Amniotic stem cell (primary cell): ENCODE data around the gene TNS3.
"Not testable (repeated sequence)": the region's sequence is repeated elsewhere in the genome, so short reads cannot be mapped to it uniquely, and the experiment has no call there.

Experiments used
- DNase-seq: peaks from one replicate; lab custom pipeline; 2025; lab: John Stamatoyannopoulos, UW

Gene TNS3

DNA sequence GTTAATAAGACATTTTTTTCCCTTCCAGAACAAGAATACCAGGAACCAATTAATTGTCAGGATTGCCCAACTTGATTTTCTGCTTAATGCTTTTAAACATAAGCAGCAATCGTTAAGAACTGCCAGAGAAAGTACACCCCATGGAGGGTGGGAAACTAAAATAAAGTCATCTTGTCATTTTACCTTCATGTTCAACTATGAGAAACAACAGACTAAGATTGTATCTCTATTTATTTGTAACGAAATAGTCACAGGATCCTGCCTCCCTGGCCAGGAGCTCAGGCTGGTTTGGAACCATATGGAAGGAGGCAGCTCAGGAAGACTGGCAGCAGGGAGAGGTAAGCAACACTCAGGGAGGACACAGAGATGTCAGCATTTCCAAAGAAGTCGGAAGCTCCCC is 129.6 kb downstream of the TNS3 start:
- DNase-seq = no peak

DNA sequence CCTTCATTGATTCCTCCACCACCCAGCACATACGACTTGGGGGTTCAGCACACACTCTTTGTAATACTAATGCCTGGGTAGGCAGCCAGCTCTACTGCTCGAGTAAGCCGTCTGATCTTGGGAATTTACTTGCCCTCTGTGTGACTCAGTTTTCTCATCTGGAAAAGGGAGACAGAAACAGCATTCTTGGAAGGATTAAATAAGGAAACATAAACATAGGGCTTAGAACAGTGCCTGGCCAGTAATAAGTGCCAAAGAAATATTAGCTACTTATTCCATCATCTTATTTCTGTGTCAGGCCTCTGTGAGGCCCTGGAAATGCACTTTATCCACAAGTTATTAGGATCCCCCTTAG is 130.1 kb downstream of the TNS3 start:
- no peak for DNase-seq

DNA sequence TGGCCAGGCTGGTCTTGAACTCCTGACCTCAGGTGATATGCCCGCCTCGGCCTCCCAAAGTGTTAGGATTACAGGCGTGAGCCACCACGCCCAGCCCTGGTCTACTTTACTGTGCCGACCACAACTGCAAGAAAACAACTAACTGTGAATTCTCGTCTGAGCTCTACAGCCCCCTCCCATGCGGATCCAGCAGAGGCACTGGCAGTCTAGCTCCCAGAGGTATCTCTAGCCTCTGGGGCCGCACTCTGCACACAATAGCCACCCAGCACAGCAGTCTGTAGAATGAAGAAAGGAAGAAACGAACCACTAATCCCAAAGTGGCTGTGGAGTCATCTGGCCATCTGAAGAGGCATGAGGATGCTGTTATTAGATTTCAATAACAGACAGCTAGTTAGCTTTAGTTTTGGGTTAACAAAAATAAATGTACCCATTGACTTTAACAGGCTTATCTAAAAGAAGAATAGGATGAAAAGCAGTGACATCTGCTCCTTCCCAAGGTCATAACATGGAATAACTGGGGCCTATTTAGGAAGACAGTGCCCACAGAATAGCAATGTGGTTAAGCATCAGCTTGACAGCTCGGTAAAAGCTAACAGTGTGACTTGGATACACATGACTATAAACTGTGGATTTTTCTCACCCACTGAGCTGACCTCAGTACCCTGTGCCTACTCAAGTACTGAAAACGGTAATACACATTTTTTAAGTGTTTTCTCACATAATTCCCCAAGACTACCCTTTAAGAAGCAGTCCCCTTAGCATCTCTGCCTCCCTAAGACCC is 131.9 kb downstream of the TNS3 start:
- DNase-seq = no peak

DNA sequence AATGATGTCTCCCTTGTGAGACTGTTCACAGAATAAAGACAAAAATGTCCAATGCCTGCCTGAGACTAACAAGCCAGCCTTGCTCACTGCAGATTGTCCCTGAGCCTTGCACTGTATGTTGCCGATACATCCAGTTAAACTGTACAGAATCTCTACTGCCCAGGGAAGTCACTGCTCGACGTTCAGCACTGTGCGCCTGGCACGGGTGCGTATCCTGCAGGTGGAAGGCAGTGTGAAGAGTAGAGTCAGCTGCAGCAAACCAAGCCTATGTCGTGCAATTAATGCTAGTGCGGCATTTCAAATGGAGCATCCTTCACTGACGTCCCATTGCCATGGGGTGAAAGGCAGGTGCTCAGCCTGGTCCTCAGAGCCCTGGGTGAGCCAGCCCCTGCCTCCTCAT is 132.9 kb downstream of the TNS3 start:
- no peak for DNase-seq

- DNase-seq = no peak
Observed at GRCh38 chr7:47447621-47448349, 134.1 kb downstream of the TNS3 start.

- no peak for DNase-seq
Observed at GRCh38 chr7:47446871-47447466, 134.9 kb downstream of the TNS3 start.

DNA sequence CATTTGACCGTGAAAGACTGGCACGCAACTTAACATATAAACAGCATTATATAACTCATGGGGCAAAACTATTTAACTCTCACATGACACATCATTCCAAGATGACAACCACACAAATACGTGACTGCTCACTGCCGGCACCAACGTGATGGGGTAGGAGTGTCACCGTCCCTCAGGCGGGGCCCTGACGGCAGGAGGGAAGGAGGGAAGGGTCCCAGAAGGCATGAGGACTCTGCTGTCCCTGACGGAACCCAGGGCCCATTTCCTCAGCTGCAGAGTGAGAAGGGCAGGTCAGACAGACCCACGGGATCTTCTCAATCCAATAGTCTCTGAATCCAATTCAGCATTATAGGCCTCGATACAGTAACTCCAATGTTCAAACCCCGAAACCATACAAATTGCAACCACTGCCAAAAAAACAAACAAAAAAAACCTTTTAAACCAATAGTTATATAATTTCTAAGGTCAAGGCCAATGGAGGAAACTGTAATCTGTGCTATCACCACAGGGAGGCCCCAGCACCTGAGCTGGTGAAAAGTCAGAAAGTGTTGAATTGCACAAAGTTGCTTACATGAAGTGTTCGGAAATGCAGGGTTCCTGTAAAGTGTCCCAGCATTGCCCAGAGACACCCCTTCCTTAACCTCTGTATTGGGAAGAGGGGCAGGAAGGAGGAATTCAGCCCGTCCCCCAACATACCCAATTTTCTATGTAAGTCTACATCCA is 137.4 kb downstream of the TNS3 start:
- no peak for DNase-seq

DNA sequence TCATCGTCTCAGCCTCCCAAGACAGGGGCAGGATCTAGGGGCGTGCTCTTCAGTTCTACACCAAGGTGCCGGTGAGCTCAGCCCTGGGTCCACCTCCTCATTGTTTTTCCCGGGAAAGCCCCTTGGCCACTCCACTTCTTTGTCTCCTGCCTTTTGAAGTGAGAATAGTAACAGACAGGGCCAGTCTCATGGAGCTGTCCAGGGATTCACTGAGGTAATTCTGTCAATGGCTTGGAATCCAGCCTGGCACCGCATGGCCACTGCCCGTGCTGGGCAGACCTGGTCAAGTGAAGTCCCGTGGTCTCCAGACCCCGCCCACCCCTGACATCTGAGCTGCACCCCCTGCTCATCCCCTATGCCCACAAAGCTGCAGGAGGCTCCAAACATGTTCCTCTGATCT is 138.9 kb downstream of the TNS3 start:
- no peak for DNase-seq

GRCh38 chr7:47442605-47442865 is 139.4 kb downstream of the TNS3 start:
- DNase-seq = no peak

- no peak for DNase-seq
Observed at GRCh38 chr7:47441796-47442604, 139.9 kb downstream of the TNS3 start.

DNA sequence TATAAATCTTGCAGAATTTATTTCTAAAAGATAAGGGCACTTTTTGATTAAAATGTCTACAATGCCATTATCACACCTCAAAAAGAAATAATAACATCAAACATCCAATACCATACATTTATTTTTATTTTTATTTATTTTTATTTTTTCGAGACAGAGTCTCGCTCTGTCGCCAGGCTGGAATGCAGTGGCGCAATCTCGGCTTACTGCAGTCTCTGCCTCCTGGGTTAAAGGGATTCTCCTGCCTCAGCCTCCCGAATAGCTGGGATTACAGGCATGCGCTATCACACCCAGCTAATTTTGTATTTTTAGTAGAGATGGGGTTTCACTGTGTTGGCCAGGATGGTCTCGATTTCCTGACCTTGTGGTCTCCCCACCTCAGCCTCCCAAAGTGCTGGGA is 140.9 kb downstream of the TNS3 start:
- DNase-seq = not testable (repeated sequence)

- no peak for DNase-seq
Observed at GRCh38 chr7:47440320-47440719, 141.6 kb downstream of the TNS3 start.

GRCh38 chr7:47439181-47439667 is 142.7 kb downstream of the TNS3 start:
- no peak for DNase-seq

DNA sequence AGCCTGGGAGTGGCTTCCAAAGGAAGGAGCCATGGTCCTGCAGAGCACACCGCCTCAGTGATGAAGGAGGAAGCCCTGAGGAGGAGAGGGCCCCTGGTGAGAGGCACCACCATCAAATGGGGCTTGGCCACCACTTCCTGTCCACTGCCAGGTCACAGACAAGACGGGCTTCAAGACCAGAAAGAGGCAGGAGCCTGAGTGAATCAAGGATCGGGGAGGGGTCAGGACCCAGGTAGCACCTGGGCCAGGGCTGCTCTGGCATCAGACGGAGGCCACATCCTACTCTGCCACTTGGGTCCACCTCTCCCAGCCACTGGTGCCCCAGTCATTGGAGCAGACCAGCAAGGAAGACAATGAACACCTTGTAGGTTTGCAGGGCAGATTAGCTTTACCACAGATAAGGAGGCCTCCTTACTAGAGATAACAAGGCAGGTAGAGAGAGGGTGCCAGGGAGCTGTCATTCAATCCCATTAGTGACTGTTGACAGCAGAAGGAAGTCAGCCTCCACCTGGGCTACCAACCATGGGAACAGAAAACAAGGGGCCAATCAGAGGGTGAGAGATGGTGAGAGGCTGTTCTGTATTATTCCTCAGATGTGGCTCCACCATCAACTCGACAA is 143.4 kb downstream of the TNS3 start:
- DNase-seq = no peak

DNA sequence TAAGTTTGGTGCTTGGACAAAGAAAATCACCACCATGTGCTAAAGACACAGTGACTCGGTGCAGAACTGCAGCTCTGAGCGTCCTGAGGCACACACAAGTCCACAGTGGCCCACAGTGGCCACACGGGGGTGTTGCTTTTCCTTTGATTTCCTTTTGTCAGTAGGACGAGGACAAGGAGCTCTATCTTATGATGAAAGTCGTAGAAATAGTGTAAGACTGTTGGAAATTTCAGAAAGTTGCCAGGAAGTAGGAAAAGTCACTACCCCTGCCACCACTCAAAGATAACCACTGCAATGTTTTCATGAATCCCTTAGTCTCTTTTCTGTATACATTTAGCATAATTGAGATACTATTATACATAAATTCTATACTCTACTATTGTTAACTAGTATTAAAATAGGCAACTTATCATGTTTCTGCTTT is 146.0 kb downstream of the TNS3 start:
- DNase-seq = no peak

DNA sequence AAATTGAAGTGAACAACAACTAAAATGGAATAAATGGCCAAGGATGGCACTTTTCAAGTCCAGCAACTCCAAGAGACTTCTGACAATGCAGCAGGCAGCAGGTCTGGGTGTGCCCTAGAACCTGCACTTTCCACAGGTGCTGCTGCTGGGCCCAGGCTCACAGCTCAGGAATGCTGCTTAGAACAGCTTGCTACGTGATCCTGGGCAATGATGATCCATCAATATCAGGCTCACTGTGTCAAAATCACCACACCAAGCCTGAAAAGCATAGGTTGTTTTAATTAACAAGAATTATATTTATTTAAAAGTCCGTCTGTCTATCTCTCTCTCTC is 148.4 kb downstream of the TNS3 start:
- DNase-seq = no peak

DNA sequence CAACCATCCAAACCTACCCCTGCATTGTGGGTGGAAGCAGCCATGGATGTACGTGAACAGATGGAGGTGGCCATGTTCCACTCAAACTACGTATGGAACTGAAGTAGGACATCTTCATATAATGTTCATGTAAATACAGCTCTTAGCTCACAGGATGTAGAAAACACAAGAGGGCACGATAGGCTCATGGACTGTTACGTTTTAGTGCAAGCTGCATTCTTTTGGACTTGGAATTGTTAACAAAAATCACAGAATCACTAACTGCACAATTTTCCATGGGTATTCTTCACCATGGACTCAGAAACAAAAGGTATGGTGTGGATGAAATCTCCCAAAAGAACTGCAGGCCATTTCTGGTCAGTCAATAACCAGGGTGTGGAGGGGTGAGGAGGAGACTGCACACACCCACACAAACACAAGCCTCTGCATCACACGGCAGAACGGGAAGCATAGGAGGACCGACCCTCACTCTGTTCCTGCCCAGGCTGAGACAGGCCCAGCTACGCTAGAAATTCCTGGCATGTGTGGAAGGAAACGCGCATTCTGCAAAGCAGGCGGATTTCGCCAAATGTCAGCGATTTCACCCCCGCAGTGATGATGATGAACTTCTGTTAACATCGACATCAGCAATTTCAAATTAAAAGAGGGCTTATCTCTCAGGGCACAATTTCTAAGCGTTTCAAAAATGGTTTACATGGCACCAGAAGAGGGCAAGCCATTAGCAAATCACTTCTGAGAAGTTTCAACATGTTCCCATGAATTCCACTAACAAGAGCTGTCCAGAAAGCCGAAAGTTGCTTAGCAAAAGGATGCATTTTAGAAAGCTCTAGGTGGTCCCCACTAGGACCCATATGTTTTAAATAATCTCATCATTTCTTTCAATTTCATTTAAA is 149.0 kb downstream of the TNS3 start:
- DNase-seq = no peak

DNA sequence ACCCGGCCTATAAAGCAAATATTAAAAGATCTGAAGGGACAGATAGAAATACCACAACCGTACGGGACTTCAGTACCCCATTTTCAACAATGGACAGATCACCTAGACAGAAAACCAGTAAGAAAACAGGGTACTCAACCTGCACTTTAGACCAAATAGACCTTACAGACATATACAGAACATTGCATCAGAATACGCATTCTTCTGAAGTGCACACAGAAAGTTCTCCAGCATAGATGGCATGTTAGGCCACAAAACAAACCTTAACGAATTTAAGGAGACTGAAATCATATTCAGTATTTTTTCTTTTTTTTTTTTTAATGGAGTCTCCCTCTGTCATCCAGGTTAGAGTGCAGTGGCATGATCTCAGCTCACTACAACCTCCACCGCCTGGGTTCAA is 151.5 kb downstream of the TNS3 start:
- no peak for DNase-seq

DNA sequence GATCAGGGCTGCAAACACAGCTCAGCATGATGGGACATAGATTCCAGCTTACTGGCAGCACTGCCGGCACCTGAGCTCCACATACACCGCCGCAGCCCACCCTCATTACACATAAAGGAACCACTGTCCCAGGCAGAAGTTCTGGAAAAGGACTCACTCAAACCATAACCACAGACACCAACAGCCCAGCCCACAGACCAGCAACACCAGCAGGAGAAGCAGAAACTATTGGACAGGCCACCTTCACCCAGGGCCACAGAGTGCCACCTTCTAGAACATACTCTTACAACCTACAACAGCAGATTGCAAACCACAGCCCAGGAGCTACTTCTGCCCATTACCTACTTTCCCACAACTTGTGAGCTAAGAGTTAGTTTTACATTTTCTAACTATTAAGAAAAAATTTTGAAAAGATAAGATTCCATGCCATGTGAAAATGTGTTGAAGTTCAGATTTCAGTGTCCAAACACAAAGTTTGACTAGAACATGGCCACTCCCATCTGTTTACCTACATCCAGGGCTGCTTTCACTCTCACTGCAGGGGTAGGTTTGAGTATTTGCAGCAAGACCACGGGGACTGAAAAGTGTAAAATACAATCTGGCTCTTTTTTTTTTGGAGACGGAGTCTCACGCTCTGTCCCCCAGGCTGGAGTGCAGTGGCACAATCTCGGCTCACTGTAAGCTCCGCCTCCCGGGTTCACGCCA is 153.0 kb downstream of the TNS3 start:
- DNase-seq = no peak
